WI38 (cell line): ENCODE results near the gene PSMB9.
"Not testable (repeated sequence)": the region's sequence is repeated elsewhere in the genome, so short reads cannot be mapped to it uniquely, and the experiment has no call there.

Experiments used
- H3K4me3 ChIP-seq: 2 replicates; pipeline ENCODE4 v1.5.1; 2011; ENCODE audit warnings: low read depth, mild to moderate bottlenecking, control low read depth, low read length
- TF ChIP-seq, protein P1 (sequence below): IDR thresholded peaks from 2 replicates; pipeline ENCODE4 v1.5.1; 2012; ENCODE audit warnings: low read depth, mild to moderate bottlenecking, control low read depth, low read length

Gene PSMB9

DNA sequence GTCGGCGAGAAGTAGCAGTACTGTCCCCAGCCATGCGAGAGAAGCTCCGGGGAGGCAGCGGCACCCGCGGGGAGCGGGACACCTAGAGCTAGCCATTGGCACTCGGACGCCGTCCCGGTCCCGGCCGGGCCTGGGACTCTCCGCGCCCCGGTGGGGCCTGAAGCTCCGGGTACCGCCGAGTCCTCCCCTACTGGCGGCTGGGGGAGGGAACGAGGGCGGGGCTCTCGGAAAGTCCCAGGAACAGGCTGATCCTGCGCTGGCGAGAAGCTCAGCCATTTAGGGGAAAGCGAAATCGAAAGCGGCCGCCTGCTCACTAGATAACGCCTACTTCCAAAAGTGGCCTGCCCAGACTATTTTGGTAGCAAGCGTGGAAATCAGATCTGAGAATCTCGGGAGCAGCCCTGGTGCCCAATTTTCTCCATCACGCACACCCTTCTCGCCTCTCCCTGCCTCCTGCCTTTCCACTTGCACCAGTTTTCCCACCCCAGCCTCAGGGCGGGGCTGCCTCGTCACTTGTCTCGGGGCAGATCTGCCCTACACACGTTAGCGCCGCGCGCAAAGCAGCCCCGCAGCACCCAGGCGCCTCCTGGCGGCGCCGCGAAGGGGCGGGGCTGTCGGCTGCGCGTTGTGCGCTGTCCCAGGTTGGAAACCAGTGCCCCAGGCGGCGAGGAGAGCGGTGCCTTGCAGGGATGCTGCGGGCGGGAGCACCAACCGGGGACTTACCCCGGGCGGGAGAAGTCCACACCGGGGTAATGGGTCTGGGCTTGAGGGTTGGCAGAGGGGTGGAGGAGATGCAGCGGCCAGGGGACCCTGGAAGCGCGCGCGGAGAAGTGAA lies at the start of gene PSMB9, which contains the start of gene TAP1:
Gene PSMB9 (plus strand): TSS at position 652 of the 835 bp plus-strand sequence. CDS start 38 bp downstream, at position 690.
Gene TAP1 (minus strand): TSS at position 164 of the 835 bp plus-strand sequence. CDS start 68 bp downstream, at position 96.
- TF ChIP-seq, protein P1, sequence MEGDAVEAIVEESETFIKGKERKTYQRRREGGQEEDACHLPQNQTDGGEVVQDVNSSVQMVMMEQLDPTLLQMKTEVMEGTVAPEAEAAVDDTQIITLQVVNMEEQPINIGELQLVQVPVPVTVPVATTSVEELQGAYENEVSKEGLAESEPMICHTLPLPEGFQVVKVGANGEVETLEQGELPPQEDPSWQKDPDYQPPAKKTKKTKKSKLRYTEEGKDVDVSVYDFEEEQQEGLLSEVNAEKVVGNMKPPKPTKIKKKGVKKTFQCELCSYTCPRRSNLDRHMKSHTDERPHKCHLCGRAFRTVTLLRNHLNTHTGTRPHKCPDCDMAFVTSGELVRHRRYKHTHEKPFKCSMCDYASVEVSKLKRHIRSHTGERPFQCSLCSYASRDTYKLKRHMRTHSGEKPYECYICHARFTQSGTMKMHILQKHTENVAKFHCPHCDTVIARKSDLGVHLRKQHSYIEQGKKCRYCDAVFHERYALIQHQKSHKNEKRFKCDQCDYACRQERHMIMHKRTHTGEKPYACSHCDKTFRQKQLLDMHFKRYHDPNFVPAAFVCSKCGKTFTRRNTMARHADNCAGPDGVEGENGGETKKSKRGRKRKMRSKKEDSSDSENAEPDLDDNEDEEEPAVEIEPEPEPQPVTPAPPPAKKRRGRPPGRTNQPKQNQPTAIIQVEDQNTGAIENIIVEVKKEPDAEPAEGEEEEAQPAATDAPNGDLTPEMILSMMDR: peak; percentile 76
- peak within 1 kb of the TSS; percentile 82 for H3K4me3 ChIP-seq

DNA sequence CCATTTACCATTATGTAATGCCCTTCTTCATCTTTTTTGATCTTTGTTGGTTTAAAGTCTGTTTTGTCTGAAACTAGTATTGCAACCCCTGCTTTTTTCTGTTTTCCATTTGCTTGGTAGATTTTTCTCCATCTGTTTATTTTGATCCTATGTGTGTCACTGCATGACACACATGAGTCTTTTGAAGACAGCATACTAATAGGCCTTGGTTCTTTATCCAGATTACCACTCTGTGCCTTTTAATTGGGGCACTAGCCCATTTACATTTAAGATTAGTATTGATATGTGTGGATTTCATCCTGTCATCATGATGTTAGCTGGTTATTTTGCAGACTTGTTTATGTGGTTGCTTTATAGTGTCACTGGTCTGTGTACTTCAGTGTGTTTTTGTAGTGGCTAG lies 48.6 kb upstream of the PSMB9 start:
- not testable (repeated sequence) for H3K4me3 ChIP-seq

DNA sequence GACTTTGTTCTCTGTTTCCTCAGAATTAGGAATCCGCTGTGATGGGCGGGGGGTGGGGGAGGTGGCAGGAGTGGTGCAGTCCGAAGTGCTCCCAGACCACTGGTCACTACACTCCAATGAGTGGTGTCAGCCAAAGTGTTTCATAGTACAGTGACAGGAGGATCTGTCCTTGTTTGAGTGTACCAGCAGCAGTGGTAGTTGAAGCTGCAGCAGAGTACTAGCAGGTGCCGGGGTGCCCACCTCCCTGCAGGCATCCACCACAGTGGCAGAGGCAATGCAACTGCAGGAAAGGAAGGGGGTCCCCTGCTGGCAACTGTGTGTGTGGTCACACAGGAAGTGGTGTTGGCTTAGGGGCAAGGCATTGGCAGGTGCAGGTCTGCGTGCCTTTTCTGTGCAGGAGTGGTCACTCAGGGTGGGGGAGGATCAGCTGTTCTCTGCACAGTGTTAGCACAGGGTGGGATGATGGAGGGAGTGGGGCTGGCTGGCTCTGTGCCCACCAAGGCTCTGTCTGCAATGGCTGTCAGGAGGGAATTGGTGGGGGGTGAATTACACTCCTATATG lies 46.9 kb upstream of the PSMB9 start:
- TF ChIP-seq, protein P1: no peak
- H3K4me3 ChIP-seq: no peak overlapping the region

DNA sequence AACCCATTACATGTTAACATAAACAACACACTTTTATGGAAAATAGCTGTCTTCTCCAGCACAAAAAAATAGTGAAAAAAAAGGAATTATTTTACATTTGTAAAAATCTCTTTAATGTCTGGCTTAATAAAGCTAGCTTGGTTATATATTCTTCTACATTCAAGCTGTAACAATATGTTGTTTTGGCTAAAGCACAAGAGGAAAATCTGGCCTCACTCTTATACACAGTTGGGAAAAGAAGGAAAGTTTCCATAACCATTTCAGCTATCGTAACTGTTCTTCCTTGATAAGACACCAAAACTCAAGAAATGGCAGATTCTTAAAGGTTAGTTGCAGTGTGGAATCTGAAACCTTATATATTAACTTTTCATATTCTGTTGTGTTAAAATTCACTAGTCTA lies 44.8 kb upstream of the PSMB9 start:
- no peak overlapping the region for H3K4me3 ChIP-seq
- TF ChIP-seq, protein P1: no peak

DNA sequence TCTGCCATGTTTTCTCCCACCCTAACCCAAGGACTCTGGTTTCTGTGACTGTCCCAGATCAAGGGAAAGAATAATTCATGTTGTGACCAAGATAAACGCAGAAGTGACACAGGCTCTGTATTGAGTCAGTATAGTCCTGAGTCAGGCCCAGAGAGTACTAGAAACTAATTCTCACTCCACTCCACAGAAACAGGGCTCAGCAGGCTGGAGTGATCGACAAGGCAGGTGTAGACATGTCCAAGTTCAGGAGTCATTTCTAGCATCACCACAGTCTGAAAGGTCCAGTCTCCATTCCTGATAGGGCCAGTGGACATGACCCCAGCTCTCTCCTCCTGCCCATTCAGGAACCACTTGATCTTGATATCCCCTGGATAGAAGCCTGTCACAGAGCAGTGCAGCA lies 39.8 kb upstream of the PSMB9 start:
- no peak overlapping the region for H3K4me3 ChIP-seq
- TF ChIP-seq, protein P1: no peak

DNA sequence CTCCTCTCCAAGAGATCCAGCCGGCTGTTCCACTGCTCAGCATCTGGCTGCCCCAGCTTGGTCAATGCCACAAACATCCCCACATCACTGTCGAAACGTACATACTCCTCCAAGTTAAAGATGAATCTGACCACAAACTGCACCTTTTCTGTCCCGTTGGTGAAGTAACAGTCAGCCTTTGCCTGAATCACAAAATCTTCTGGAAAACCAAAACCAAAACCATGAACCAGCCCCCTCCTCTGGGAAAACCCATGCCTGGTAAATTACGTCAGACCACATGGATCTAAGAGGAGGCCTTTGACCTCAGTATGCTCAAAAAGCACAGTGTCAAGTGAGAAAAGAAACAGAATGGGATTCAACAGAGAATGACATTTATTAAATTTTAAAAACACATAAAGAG lies 38.9 kb upstream of the PSMB9 start:
- TF ChIP-seq, protein P1: no peak
- no peak overlapping the region for H3K4me3 ChIP-seq

DNA sequence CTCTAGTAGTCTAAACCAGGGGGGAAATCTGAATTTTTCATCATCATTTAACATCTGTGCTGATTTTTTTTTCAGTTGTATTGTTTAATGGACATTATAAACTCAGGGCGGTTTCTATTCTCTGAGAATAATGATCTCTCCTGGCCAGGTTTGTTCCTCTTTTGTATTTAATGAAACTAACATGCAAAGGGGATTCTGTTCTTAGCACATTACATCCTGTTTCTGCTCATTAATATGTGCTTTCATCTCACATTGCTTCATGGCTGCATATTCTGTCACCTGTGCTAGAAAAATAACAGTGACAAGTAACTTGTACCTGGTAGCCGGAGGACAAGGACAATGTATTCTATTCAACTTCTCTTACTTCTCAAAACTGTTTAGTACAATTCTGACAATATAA lies 38.0 kb upstream of the PSMB9 start:
- no peak overlapping the region for H3K4me3 ChIP-seq
- TF ChIP-seq, protein P1: no peak
